Astrocyte of the cerebellum (primary cell): Measurements from ENCODE around the gene IRF6.
A peak's percentile ranks its signal among the peaks of the same experiment; 100 is the strongest.

ENCODE experiments used
- DNase-seq: peaks from one replicate; pipeline ENCODE4 v3.0.0-alpha.2; 2011; ENCODE audit warnings: low read depth
- H3K4me3 ChIP-seq: 2 replicates; pipeline ENCODE4 v1.5.1; 2011; ENCODE audit warnings: mild to moderate bottlenecking, low read depth, low read length, moderate library complexity
- CTCF ChIP-seq: IDR thresholded peaks from 2 replicates; pipeline ENCODE4 v1.5.1; 2012; ENCODE audit warnings: low read length, low read depth, moderate library complexity, mild to moderate bottlenecking; ENCODE audit errors: missing control alignments
- in situ Hi-C: cut with HindIII; loops from 2 replicates; pipeline ENCODE4 v1.10.0; 2017; ENCODE audit warnings: low sequenced_read_pairs

Gene IRF6

DNA sequence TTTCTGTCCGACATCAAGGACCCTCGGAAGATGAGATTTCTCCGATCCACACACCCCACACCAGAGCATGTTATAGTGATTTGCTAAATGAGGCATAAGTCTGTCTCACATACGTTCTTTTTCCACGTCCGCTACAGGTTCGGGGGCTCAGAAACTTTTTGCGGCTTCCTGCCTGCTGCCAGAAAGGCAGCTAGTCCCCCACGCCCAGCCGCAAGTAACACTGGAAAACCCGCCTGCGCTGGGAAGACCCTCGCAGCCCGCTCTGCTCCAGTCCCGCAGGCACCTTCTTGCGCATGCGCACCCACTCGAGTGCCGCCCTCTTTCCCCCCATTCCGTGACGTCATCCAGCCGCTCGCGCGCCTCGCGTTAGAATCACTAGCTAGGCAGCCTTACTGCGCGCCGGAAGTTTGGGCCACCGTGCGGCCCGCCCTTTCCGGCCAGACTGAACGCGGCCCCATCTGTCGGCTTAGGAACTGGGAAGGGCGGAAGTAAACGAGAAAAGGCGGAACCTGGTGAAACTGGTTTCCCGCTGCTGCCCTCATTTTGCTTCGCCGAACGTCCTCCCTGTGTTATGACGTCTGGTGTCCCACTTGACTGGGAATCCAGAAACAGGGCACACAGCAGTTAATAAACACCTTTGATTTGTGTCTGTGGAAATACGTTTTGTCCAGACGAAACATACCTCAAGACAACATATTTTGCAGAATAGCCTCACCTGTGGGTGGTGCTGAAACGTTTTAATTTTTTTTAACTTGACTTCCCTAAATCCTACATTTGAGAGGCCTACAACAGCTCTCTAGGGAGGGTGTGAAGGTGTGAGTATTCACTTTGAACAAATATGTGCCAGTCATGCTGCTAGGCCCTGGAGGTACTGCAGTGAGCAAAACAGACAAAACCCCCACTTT lies 21.4 kb downstream of the IRF6 start, which contains the start of gene C1orf74:
Gene C1orf74 (minus strand): TSS at position 295 of the 905 bp plus-strand sequence. CDS start 925 bp downstream, outside the sequence.
- in situ Hi-C loops = no loop called here
- peak; percentile 93 for DNase-seq
- TF ChIP-seq CTCF = no peak
- H3K4me3 ChIP-seq = peak within 1 kb of the TSS; percentile 89

DNA sequence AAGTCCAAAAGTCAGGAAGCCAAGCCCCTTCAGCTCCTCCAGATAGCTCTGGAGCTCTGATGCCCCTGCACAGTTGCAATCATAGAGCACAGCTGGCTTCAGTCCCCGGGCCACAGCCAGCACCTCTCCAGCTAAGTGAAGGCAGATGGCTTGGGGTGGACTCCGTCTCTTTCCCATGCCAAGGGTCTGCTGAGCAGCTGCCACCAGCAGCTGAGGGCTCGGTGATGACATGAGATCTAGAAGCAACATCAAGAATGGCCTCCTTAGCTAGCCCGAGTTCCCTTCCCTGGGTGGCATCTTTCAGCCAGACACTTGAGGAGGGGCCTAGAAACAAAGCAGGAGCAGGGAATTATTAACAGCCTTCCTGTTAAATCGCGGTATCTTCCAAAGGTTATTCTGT lies 22.6 kb downstream of the IRF6 start:
- peak overlapping the region; percentile 89 for H3K4me3 ChIP-seq
- no peak for TF ChIP-seq CTCF
- in situ Hi-C loops = no loop called here
- no peak for DNase-seq

DNA sequence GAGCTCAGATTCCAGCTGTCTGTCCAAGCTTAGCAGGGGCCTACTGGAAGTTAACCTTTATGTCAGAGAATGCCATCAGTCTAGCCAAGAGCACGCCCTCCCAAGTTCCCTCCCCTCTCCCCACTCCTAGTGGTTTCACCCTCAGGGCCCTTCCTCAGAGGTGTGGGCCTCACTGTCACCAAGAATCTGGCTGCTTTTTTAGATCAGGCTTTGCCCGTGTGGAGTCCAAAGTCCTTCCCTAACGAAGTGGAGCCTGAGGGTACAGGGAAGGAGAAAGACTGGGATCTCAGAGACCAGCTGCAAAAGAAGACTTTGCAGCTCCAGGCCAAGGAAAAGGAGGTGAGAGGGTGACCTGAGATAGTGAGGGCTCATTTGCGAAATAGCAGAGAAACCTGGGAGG lies 25.7 kb downstream of the IRF6 start:
- H3K4me3 ChIP-seq = no peak overlapping the region
- in situ Hi-C loops = no loop called here
- no peak for TF ChIP-seq CTCF
- no peak for DNase-seq

GRCh38 chr1:209778102-209778501 lies 27.8 kb downstream of the IRF6 start:
- in situ Hi-C loops = no loop called here
- no peak for DNase-seq
- no peak for TF ChIP-seq CTCF
- no peak overlapping the region for H3K4me3 ChIP-seq

- in situ Hi-C loops = no loop called here
- DNase-seq = no peak
- no peak for TF ChIP-seq CTCF
Measured at GRCh38 chr1:209777587-209777986, 28.4 kb downstream of the IRF6 start.

DNA sequence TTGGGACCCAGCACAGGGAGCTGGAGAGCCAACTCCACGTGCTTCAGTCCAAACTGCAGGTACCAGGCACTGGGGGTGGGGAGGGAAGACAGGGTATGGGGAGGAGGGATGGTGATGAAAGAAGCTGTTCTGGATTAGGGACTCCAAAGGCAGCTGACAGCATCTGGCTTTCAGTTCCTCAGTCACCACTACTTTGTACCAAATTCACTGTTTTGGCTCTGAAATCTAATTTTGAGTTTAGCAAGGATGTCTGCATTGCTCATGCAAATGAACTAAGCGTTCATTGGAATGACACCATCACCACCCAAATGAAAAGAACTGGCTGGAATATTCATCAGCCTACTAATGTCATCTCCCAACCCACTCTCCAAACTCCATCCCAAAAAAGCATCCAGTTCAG lies 30.3 kb downstream of the IRF6 start:
- in situ Hi-C loops = no loop called here
- DNase-seq = no peak
- no peak overlapping the region for H3K4me3 ChIP-seq
- TF ChIP-seq CTCF = no peak

More at GRCh38 chr1:209777587-209777986, 28.4 kb downstream of the IRF6 start:
- no peak overlapping the region for H3K4me3 ChIP-seq
